Neutrophil (primary cell): ENCODE results near the gene KRT85.

ENCODE experiments used
- H3K27ac ChIP-seq: fragments of 200-600 bp; sonication (generic); 2 replicates; pipeline ENCODE4 v1.5.1; 2016; ENCODE audit warnings: mild to moderate bottlenecking, moderate library complexity
- H3K27me3 ChIP-seq: fragments of 200-600 bp; sonication (generic); 2 replicates; pipeline ENCODE4 v1.6.0; 2016; ENCODE audit warnings: mild to moderate bottlenecking
- H3K36me3 ChIP-seq: fragments of 200-600 bp; sonication (generic); 2 replicates; pipeline ENCODE4 v1.5.1; 2017
- H3K4me1 ChIP-seq, 2 experiments: fragments of 200-600 bp in 1 of 2; sonication (generic) in 1 of 2; 1 replicate in 1 of 2; 2 replicates in 1 of 2; pipeline versions ENCODE4 v1.5.1 to v1.6.1; 2013 to 2016; ENCODE audit warnings: low read depth in 1 of 2, low read length in 1 of 2, mild to moderate bottlenecking in 1 of 2, moderate library complexity in 1 of 2; ENCODE audit not compliant: control insufficient read depth in 1 of 2, insufficient read depth in 1 of 2
- H3K4me3 ChIP-seq, 2 experiments: fragments of 200-600 bp in 1 of 2; sonication (generic) in 1 of 2; 1 replicate in 1 of 2; 2 replicates in 1 of 2; pipeline ENCODE4 v1.5.1; 2013 to 2016; ENCODE audit warnings: low read depth in 1 of 2, low read length in 1 of 2, mild to moderate bottlenecking in 1 of 2, moderate library complexity in 1 of 2
- H3K9me3 ChIP-seq: fragments of 200-600 bp; sonication (generic); 2 replicates; pipeline ENCODE4 v1.5.1; 2016
- TF ChIP-seq, protein P1 (sequence below): fragments of 200-600 bp; sonication (generic); IDR thresholded peaks from 2 replicates; pipeline ENCODE4 v1.5.1; 2016; ENCODE audit warnings: antibody characterized with exemption

KRT85 gene

DNA sequence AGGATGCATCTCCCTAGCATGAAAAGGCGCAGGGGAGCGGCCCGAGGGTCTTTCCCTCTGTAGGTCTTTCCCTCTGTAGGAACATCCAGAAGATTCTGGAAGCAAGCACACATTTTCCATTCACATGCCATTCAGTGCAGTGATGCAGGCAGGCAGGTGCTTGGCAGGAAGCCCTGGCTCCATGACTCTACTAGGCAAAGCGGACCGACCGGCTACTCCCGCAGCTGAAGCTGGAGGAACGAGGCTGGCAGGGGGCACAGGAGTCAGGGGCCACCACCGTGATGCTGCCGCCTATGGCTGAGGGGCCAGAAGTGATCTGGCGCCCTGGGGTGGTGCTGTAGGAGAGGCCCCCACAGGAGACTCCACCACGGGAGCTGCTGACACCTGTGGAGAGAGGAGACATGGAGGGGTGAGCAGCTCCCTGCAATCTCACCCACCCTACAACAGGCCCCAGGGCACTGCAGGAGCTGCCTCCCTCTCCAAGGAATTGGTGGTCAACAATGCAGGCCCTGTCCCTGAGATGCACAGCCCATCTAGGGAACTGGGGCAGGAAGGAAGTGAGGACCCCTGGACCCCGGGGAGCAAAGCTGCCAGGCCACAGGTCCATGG lies 6.5 kb downstream of the KRT85 start:
- H3K36me3 ChIP-seq, result no peaks in the 10 kb centered on the region
- peaks cover 6% of the 10 kb centered on the region for H3K27me3 ChIP-seq
- no peaks in the 10 kb centered on the region for H3K9me3 ChIP-seq
- no peak overlapping the region for H3K27ac ChIP-seq
- TF ChIP-seq, protein P1, sequence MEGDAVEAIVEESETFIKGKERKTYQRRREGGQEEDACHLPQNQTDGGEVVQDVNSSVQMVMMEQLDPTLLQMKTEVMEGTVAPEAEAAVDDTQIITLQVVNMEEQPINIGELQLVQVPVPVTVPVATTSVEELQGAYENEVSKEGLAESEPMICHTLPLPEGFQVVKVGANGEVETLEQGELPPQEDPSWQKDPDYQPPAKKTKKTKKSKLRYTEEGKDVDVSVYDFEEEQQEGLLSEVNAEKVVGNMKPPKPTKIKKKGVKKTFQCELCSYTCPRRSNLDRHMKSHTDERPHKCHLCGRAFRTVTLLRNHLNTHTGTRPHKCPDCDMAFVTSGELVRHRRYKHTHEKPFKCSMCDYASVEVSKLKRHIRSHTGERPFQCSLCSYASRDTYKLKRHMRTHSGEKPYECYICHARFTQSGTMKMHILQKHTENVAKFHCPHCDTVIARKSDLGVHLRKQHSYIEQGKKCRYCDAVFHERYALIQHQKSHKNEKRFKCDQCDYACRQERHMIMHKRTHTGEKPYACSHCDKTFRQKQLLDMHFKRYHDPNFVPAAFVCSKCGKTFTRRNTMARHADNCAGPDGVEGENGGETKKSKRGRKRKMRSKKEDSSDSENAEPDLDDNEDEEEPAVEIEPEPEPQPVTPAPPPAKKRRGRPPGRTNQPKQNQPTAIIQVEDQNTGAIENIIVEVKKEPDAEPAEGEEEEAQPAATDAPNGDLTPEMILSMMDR, result no peak
- no peak overlapping the region for H3K4me3 ChIP-seq
- no peaks in the 10 kb centered on the region for H3K4me1 ChIP-seq

DNA sequence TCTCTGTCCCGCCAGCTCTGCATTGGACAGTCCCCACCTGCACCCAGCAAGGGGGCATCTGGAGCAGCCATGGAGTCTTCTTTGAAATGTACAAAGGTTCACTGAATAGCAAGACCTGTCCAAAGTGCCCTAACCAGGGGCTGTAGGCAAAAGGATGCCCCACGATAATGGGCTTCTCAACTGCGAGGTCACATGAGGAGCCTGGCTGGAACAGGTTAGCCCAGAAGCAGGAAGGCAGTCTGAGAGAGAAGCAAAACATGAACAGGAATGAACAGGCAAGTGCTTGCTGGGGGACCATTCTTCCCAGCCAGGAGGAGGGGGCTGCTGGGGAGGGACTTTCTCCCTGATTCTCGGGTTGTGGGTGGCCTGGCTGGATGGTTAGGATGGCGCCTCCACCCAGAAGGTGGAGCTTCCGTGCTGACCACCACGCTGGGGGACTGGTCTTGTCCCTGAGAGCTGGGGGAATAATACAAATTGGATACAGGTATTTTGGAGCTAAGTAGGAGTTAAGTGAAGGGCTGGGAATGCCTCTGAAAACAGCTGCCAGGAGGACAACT lies 7.1 kb downstream of the KRT85 start:
- no peaks in the 10 kb centered on the region for H3K4me1 ChIP-seq
- H3K27ac ChIP-seq, result no peak overlapping the region
- H3K36me3 ChIP-seq, result no peaks in the 10 kb centered on the region
- no peak overlapping the region for H3K4me3 ChIP-seq
- TF ChIP-seq, protein P1, result no peak
- no peaks in the 10 kb centered on the region for H3K9me3 ChIP-seq
- peaks cover 6% of the 10 kb centered on the region for H3K27me3 ChIP-seq

DNA sequence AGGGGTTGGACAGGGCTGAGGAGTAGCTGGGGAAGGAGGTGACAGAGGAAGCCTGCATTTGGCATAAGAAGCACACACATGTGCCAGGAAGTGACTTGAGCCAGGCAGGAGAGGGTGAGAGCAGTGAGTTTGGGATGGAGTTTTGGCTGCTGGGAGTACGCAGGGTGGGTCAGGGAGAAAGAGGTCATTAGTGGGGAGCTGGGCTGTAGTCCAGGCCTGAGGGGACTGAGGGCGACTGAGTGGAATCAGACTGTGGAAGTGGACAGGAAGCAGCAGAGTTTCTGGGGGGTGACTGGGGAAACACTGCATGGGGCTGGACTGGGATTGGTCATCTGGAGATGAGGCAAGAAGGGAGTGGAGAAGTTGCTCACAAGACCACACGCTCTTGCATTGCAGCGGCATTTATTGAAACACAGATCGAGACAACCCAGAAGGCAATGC lies 7.6 kb downstream of the KRT85 start:
- Histone ChIP-seq H3K4me1 (no peaks in the 10 kb centered on the region), H3K4me3 (no peak overlapping the region), H3K27me3 (peaks cover 6% of the 10 kb centered on the region), H3K27ac (no peak overlapping the region), H3K36me3 (no peaks in the 10 kb centered on the region), H3K9me3 (no peaks in the 10 kb centered on the region)
- TF ChIP-seq, protein P1, result no peak

DNA sequence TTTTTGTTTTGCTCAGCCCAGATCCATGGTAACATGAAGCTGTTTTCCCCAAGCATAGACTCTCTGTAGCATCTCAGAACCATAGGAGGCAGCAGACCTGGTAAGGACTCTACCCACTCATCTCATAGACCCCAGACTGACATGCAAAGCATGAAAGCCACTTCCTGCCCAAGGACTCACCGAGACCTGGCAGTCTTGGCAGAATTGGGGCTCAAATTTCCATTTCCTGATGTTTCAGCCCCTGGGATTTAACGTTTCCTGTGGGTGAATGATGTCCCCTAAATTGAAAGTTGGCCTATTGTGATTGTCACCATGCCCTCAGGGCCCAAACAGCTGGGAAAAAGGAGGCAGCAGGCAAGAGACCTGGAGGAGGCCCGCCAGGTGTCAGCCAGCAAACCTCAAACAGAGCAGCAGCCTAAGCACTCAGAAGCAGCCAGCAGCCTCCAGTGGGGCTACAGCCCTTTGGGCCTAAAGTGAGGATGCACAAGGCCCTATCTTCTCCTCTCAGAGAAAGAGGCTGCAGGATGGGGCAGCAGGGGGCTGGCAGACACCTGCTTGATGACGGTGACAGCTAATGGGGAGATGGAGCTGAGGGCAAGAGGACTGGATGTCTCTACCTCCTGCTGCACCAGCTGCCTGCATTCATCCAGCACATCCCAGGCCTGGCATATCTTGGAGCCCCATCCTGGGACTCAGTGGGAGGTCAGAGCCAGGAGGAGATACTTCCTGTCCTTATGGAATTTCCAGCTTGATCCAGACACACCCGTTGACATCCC lies 8.5 kb downstream of the KRT85 start:
- no peaks in the 10 kb centered on the region for H3K9me3 ChIP-seq
- H3K27me3 ChIP-seq, result peaks cover 7% of the 10 kb centered on the region
- H3K4me1 ChIP-seq, result no peaks in the 10 kb centered on the region
- H3K36me3 ChIP-seq, result no peaks in the 10 kb centered on the region
- no peak overlapping the region for H3K4me3 ChIP-seq
- no peak overlapping the region for H3K27ac ChIP-seq
- TF ChIP-seq, protein P1, result no peak

DNA sequence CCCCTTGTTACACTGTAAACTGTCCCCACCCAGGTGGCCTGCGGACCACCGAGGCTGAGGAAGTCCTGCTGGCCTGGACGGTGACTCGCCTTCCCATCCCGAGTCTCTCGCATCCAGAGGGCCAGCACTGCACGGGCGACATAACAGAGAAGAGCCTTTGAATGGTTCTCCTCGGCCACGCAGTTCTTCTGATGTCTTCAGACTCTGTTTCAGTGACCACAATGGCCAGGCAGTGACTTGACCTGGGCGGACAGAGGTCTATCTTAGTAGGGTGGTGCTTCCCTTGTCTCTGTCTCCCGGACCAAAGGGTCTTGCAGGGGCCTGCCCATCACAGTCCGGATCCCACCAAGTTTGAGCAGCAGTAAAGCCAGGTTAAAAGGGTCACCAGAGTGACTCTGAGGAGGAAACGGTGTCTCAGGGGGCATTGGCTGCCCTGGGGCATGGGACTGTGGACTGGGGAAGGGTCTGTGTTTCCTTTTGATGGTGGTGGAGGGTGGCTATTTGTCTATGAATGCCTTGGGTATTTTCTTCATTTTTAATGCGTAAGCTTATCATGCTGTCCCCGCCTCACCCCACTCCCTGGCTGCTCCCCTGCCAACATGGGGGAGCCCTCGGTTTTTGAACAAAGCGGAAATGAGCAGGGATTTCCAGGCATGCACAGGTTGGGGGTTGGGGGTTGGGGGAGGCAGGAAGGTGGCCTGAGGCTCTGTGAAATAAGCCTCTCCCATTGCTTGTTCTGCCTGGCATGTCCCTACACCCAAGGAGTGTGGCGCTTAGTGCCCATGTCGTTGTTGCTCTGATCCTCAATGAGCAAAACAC lies 10.3 kb downstream of the KRT85 start:
- TF ChIP-seq, protein P1, result no peak
- Histone ChIP-seq H3K27me3 (peaks cover 17% of the 10 kb centered on the region), H3K27ac (no peak overlapping the region), H3K4me1 (no peaks in the 10 kb centered on the region), H3K9me3 (no peaks in the 10 kb centered on the region), H3K4me3 (no peak overlapping the region), H3K36me3 (no peaks in the 10 kb centered on the region)
